IMR-90 (cell line): Measurements from ENCODE around the gene NDUFB10. TPM values are rescaled to one million over a fixed set of nuclear protein-coding genes. Genes with fewer than 3 reads are reported as not detected.
A peak's percentile ranks its signal among the peaks of the same experiment; 100 is the strongest.

Experiments used
- ATAC-seq: fragments of 200-7000 bp; cut with Tn5 transposase; 2 replicates; pipeline ENCODE4 v1.9.1; 2020; ENCODE audit warnings: low read depth, mild to moderate bottlenecking, moderate library complexity
- BruUV-seq: library from RNA; stranded (reverse); fragments of 400-500 nt; replicated peaks from 2 replicates; lab custom pipeline; 2021; lab: Mats Ljungman, UMichigan
- CTCF ChIA-PET: fragments of 300-600 bp; formaldehyde crosslinking; extraction: SDS; loops from one replicate; lab custom pipeline; 2021; ENCODE audit warnings: antibody characterized with exemption; lab: Yijun Ruan, JAX
- POLR2A ChIA-PET: fragments of 300-600 bp; sonication (Branson Sonifier 250); formaldehyde crosslinking; loops from one replicate; lab custom pipeline; 2022; ENCODE audit warnings: antibody characterized with exemption; ENCODE audit not compliant: unreplicated experiment; lab: Charles Lee
- DNase-seq: peaks from one replicate; pipeline ENCODE4 v3.0.0; 2013
- H2AFZ ChIP-seq: replicated peaks from 2 replicates; pipeline ENCODE3; 2013; ENCODE audit warnings: low read length, mild to moderate bottlenecking; ENCODE audit not compliant: poor library complexity
- H2AK5ac ChIP-seq: 2 replicates; pipeline ENCODE4 v1.6.1; 2013; ENCODE audit warnings: low read depth, low read length, inconsistent platforms
- H2AK9ac ChIP-seq: replicated peaks from 2 replicates; pipeline ENCODE3; 2013; ENCODE audit warnings: mild to moderate bottlenecking, low read depth, low read length, moderate library complexity; ENCODE audit not compliant: poor library complexity
- H2BK120ac ChIP-seq: 2 replicates; pipeline ENCODE4 v1.6.1; 2013; ENCODE audit warnings: low read depth, low read length, inconsistent platforms
- H2BK15ac ChIP-seq: 3 replicates; pipeline ENCODE4 v1.6.1; 2013; ENCODE audit warnings: low read depth, low read length, inconsistent platforms
- H2BK20ac ChIP-seq: 2 replicates; pipeline ENCODE4 v1.6.1; 2013; ENCODE audit warnings: low read depth, mild to moderate bottlenecking, inconsistent platforms, low read length, moderate library complexity
- H2BK5ac ChIP-seq: 2 replicates; pipeline ENCODE4 v1.6.1; 2013; ENCODE audit warnings: mild to moderate bottlenecking, low read depth, low read length, inconsistent platforms; ENCODE audit not compliant: poor library complexity, severe bottlenecking
- H3K14ac ChIP-seq: replicated peaks from 2 replicates; pipeline ENCODE4 v1.6.1; 2013; ENCODE audit warnings: low read depth, low read length, inconsistent platforms
- H3K18ac ChIP-seq: 2 replicates; pipeline ENCODE4 v1.6.1; 2013; ENCODE audit warnings: low read depth, low read length, control low read depth
- H3K23ac ChIP-seq: 2 replicates; pipeline ENCODE4 v1.6.1; 2013; ENCODE audit warnings: low read depth, low read length, inconsistent platforms
- H3K27ac ChIP-seq: 2 replicates; pipeline ENCODE4 v1.5.1; 2013; ENCODE audit warnings: mild to moderate bottlenecking, control low read depth, low read length; ENCODE audit not compliant: insufficient read depth
- H3K27me3 ChIP-seq: 2 replicates; pipeline ENCODE4 v1.6.1; 2013; ENCODE audit warnings: low read length; ENCODE audit not compliant: control insufficient read depth, insufficient read depth
- H3K36me3 ChIP-seq: 2 replicates; pipeline ENCODE4 v1.6.1; 2013; ENCODE audit warnings: low read length, mixed read lengths; ENCODE audit not compliant: control insufficient read depth, insufficient read depth
- H3K4ac ChIP-seq: 2 replicates; pipeline ENCODE4 v1.6.1; 2013; ENCODE audit warnings: low read depth, low read length, inconsistent platforms
- H3K4me1 ChIP-seq: 2 replicates; pipeline ENCODE4 v1.6.1; 2013; ENCODE audit warnings: low read length, mixed read lengths; ENCODE audit not compliant: control insufficient read depth, insufficient read depth
- H3K4me2 ChIP-seq: 2 replicates; pipeline ENCODE4 v1.6.1; 2013; ENCODE audit warnings: low read depth, mild to moderate bottlenecking, control low read depth, low read length, moderate library complexity
- H3K4me3 ChIP-seq: 2 replicates; pipeline ENCODE4 v1.5.1; 2013; ENCODE audit warnings: low read depth, mild to moderate bottlenecking, control low read depth, low read length, moderate library complexity; ENCODE audit not compliant: insufficient read depth
- H3K56ac ChIP-seq: 2 replicates; pipeline ENCODE4 v1.6.1; 2013; ENCODE audit warnings: low read length, inconsistent platforms; ENCODE audit not compliant: insufficient read depth; ENCODE audit errors: extremely low read depth
- H3K79me1 ChIP-seq, 2 experiments: 2 replicates each; pipeline ENCODE4 v1.6.1; 2013; ENCODE audit warnings: low read length in 2 of 2, inconsistent platforms in 1 of 2, low read depth in 1 of 2
- H3K9ac ChIP-seq: 2 replicates; pipeline ENCODE4 v1.6.1; 2013; ENCODE audit warnings: low read depth, low read length, control low read depth
- H3K9me1 ChIP-seq: 2 replicates; pipeline ENCODE4 v1.6.1; 2013; ENCODE audit warnings: low read length, inconsistent platforms; ENCODE audit not compliant: insufficient read depth
- H3K9me3 ChIP-seq: 2 replicates; pipeline ENCODE4 v1.6.1; 2013; ENCODE audit warnings: low read length; ENCODE audit not compliant: control insufficient read depth, insufficient read depth
- H4K20me1 ChIP-seq: 2 replicates; pipeline ENCODE4 v1.6.1; 2013; ENCODE audit warnings: low read length, inconsistent platforms; ENCODE audit not compliant: insufficient read depth
- H4K5ac ChIP-seq: 2 replicates; pipeline ENCODE4 v1.6.1; 2013; ENCODE audit warnings: mild to moderate bottlenecking, low read depth, low read length, control low read depth
- H4K8ac ChIP-seq, 2 experiments: 2 replicates each; pipeline ENCODE4 v1.6.1; 2013; ENCODE audit warnings: low read depth in 2 of 2, low read length in 2 of 2, control low read depth in 1 of 2, inconsistent platforms in 1 of 2
- H4K91ac ChIP-seq: 2 replicates; pipeline ENCODE4 v1.6.1; 2013; ENCODE audit warnings: low read depth, low read length, inconsistent platforms; ENCODE audit not compliant: insufficient read depth
- FOS ChIP-seq: fragments of 150-350 bp; IDR thresholded peaks from 2 replicates; pipeline ENCODE4 v1.6.1; 2016; ENCODE audit warnings: low read depth, low read length
- MAFK ChIP-seq: IDR thresholded peaks from 2 replicates; pipeline ENCODE4 v1.6.1; 2012; ENCODE audit warnings: low read depth, low read length, improper control_type of control experiment
- MAZ ChIP-seq: IDR thresholded peaks from 2 replicates; pipeline ENCODE4 v1.6.1; 2012; ENCODE audit warnings: low read depth, mild to moderate bottlenecking, low read length, improper control_type of control experiment, moderate library complexity, borderline replicate concordance
- MXI1 ChIP-seq: IDR thresholded peaks from 2 replicates; pipeline ENCODE4 v1.6.1; 2012; ENCODE audit warnings: low read depth, mild to moderate bottlenecking, low read length, moderate library complexity, borderline replicate concordance
- NFE2L2 ChIP-seq: fragments of 150-350 bp; IDR thresholded peaks from 2 replicates; pipeline ENCODE4 v1.6.1; 2016; ENCODE audit warnings: low read depth, mild to moderate bottlenecking, low read length
- POLR2A ChIP-seq: IDR thresholded peaks from 2 replicates; pipeline ENCODE4 v1.6.1; 2012; ENCODE audit warnings: mild to moderate bottlenecking, low read depth, low read length
- RAD21 ChIP-seq: IDR thresholded peaks from 2 replicates; pipeline ENCODE4 v1.6.1; 2012; ENCODE audit warnings: low read length, improper control_type of control experiment
- WGBS, 2 experiments: methylation state at CpG; one replicate each; pipeline versions ENCODE4 v1.1.5 to v1.1.7; 2013; ENCODE audit warnings: missing lambda C conversion rate in 2 of 2; ENCODE audit not compliant: insufficient read length in 1 of 2; ENCODE audit errors: extremely low coverage in 2 of 2; 5-methylcytosine and 5-hydroxymethylcytosine counted together
- dilution Hi-C: fragments of 300-500 bp; cut with HindIII; formaldehyde crosslinking; loops from one replicate; pipeline ENCODE4 v1.14.3; 2018; ENCODE audit warnings: low sequenced_read_pairs; ENCODE audit not compliant: unreplicated experiment
- in situ Hi-C: fragments of 300-500 bp; cut with MboI; formaldehyde crosslinking; loops from 3 replicates; pipeline ENCODE4 v1.14.3; 2019; ENCODE audit warnings: low sequenced_read_pairs, inconsistent platforms, mixed read lengths
- intact Hi-C: fragments of 100-400 bp; cut with micrococcal nuclease; formaldehyde crosslinking; loops from 2 replicates; pipeline ENCODE4 v1.10.0; 2022
- polyA plus RNA-seq, 3 experiments: library from polyadenylated mRNA; depleted of rRNA; stranded (reverse); fragments of >200 nt; gene quantifications; 2 replicates each; pipeline ENCODE4 v1.2.3, GENCODE V29; 2012; ENCODE audit warnings: low replicate concordance in 1 of 3
- total RNA-seq: library from RNA; depleted of rRNA; stranded (reverse); fragments of >200 nt; gene quantifications from 2 replicates; pipeline ENCODE4 v1.2.3, GENCODE V29; 2012
- TF ChIP-seq, protein P1 (sequence below): fragments of 150-350 bp; IDR thresholded peaks from 2 replicates; pipeline ENCODE4 v1.6.1; 2017; ENCODE audit warnings: mild to moderate bottlenecking, antibody characterized with exemption, low read length, low read depth
- TF ChIP-seq, protein P2 (sequence below): conservative IDR thresholded peaks from 2 replicates; pipeline ENCODE4 v1.5.1; 2012; ENCODE audit warnings: mild to moderate bottlenecking, low read depth, low read length, improper control_type of control experiment
- TF ChIP-seq, protein P3 (sequence below): fragments of 150-350 bp; IDR thresholded peaks from 2 replicates; pipeline ENCODE4 v1.6.1; 2016; ENCODE audit warnings: low read depth, mild to moderate bottlenecking, low read length, moderate library complexity, borderline replicate concordance

Gene NDUFB10
- total and polyA plus RNA-seq, 2 of the 4 experiments (the other 2 are of a cell fraction) = 189 to 220 TPM

DNA sequence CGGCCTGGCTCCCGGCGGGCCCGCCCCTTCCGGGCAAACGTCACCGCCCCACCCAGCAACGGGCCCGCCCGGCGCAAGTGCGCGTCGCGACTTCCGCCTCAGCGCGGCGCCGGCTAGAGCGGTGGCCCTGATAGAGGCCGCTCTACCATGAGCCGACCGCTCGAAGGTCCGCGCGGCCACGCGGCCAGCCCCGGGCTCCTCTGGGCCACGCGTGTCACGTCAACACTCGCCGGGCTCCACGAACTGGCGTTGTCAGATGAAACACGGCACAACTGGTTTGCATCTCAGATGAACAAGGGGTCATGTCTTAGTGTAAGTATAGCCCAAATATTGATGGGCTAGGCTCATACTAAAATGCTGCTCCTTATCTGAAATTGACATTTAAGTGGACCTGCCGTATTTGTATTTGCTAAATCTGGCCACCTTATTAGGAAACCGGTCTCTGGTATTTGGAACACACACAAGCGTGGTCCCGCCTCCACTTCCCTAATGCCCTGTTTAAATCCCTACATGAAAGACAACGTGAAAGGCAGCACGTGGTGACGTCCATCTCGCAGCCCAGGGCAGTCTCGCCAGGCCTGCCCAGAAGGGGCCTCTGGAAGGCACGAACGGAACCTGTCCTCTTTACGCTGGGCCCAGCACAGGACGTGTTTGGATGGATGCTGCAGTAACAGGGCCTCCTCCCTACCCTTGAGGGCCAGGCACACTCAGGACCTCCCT lies 50.6 kb downstream of the NDUFB10 start, which contains the start of gene ZNF598:
Gene ZNF598, minus strand, starts transcription at position 31 of the 720 bp plus-strand sequence.
- Histone ChIP-seq H3K4me1 (peaks cover 20% of the 10 kb centered on the region), H2AFZ (peak within 1 kb of the TSS; percentile 97), H3K18ac (peak within 1 kb of the TSS; percentile 99), H3K9me3 (no peaks in the 10 kb centered on the region), H2AK9ac (peak within 1 kb of the TSS; percentile 98), H4K20me1 (peaks cover 42% of the 10 kb centered on the region), H3K27me3 (no peaks in the 10 kb centered on the region), H2BK5ac (peak within 1 kb of the TSS; percentile 95), H3K14ac (peak within 1 kb of the TSS; percentile 100), H2BK15ac (peak within 1 kb of the TSS; percentile 17; the same call in 1 of the 3 replicates), H4K91ac (peak within 1 kb of the TSS; percentile 95), H3K23ac (peak within 1 kb of the TSS; percentile 97), H3K79me1 (peaks cover 9 to 52% of the 10 kb centered on the region in 2 experiments; a peak in 3 of 4 replicates), H3K9ac (peak within 1 kb of the TSS; percentile 99), H3K4me2 (peak within 1 kb of the TSS; percentile 99), H3K27ac (peak within 1 kb of the TSS; percentile 94), H2BK20ac (peak within 1 kb of the TSS; percentile 27; the same call in 1 of the 2 replicates), H3K36me3 (peaks cover 9% of the 10 kb centered on the region), H3K4ac (peak within 1 kb of the TSS; percentile 100), H4K5ac (peak within 1 kb of the TSS; percentile 100), H3K4me3 (peak within 1 kb of the TSS; percentile 98), H2AK5ac (peak within 1 kb of the TSS; percentile 99), H3K9me1 (peaks cover 8% of the 10 kb centered on the region; the same call in 1 of the 2 replicates), H2BK120ac (peak within 1 kb of the TSS; percentile 84), H4K8ac (peak within 1 kb of the TSS; percentile 99), H3K56ac (peak within 1 kb of the TSS; percentile 95)
- intact Hi-C loops (no loop called here), in situ Hi-C loops (no loop called here), dilution Hi-C loops (no loop called here)
- DNase-seq (peak; percentile 84), ATAC-seq (peak; percentile 92)
- TF ChIP-seq POLR2A (peak; percentile 97), RAD21 (no peak), MXI1 (peak; percentile 80), FOS (no peak), MAFK (no peak), MAZ (0 out of 2 replicates have a peak, but pooled peaks have one; percentile 18), NFE2L2 (no peak)
- TF ChIP-seq, protein P1, sequence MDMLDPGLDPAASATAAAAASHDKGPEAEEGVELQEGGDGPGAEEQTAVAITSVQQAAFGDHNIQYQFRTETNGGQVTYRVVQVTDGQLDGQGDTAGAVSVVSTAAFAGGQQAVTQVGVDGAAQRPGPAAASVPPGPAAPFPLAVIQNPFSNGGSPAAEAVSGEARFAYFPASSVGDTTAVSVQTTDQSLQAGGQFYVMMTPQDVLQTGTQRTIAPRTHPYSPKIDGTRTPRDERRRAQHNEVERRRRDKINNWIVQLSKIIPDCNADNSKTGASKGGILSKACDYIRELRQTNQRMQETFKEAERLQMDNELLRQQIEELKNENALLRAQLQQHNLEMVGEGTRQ = peak; percentile 79
- TF ChIP-seq, protein P2, sequence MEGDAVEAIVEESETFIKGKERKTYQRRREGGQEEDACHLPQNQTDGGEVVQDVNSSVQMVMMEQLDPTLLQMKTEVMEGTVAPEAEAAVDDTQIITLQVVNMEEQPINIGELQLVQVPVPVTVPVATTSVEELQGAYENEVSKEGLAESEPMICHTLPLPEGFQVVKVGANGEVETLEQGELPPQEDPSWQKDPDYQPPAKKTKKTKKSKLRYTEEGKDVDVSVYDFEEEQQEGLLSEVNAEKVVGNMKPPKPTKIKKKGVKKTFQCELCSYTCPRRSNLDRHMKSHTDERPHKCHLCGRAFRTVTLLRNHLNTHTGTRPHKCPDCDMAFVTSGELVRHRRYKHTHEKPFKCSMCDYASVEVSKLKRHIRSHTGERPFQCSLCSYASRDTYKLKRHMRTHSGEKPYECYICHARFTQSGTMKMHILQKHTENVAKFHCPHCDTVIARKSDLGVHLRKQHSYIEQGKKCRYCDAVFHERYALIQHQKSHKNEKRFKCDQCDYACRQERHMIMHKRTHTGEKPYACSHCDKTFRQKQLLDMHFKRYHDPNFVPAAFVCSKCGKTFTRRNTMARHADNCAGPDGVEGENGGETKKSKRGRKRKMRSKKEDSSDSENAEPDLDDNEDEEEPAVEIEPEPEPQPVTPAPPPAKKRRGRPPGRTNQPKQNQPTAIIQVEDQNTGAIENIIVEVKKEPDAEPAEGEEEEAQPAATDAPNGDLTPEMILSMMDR = no peak
- TF ChIP-seq, protein P3, sequence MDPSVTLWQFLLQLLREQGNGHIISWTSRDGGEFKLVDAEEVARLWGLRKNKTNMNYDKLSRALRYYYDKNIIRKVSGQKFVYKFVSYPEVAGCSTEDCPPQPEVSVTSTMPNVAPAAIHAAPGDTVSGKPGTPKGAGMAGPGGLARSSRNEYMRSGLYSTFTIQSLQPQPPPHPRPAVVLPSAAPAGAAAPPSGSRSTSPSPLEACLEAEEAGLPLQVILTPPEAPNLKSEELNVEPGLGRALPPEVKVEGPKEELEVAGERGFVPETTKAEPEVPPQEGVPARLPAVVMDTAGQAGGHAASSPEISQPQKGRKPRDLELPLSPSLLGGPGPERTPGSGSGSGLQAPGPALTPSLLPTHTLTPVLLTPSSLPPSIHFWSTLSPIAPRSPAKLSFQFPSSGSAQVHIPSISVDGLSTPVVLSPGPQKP = no peak
- WGBS, 2 experiments = 0% methylated on average over 27 of the region's 52 CpGs; no CpG with 5 or more reads in 1 of the 2 experiments
- ChIA-PET POLR2A (no interaction called here), CTCF (no interaction called here)
- BruUV-seq = TSS peak; percentile 98
